Adipocyte (in vitro differentiated cells): ENCODE data around the gene BMPR1B.
"Not testable (repeated sequence)": the region's sequence is repeated elsewhere in the genome, so short reads cannot be mapped to it uniquely, and the experiment has no call there.

Experiments used
- DNase-seq: peaks from one replicate; pipeline ENCODE4 v3.0.0-alpha.2; 2015; ENCODE audit warnings: low read depth
- H3K27me3 ChIP-seq: replicated peaks from 2 replicates; pipeline ENCODE4 v1.7.0; 2013; ENCODE audit warnings: mild to moderate bottlenecking, low read length, moderate library complexity; ENCODE audit not compliant: control insufficient read depth, insufficient read depth
- H3K36me3 ChIP-seq: 2 replicates; pipeline ENCODE4 v1.7.0; 2013; ENCODE audit warnings: low read length, mild to moderate bottlenecking, moderate library complexity; ENCODE audit not compliant: control insufficient read depth, insufficient read depth, severe bottlenecking
- H3K4me1 ChIP-seq: 2 replicates; pipeline ENCODE4 v1.7.0; 2013; ENCODE audit warnings: mild to moderate bottlenecking, low read length, moderate library complexity; ENCODE audit not compliant: control insufficient read depth, insufficient read depth
- H3K4me3 ChIP-seq: 2 replicates; pipeline ENCODE4 v1.7.0; 2013; ENCODE audit warnings: mild to moderate bottlenecking, low read length, moderate library complexity
- H3K9ac ChIP-seq: 2 replicates; pipeline ENCODE4 v1.7.0; 2013; ENCODE audit warnings: mild to moderate bottlenecking, low read length, moderate library complexity
- H3K9me3 ChIP-seq: 2 replicates; pipeline ENCODE4 v1.7.0; 2013; ENCODE audit warnings: mild to moderate bottlenecking, low read length, moderate library complexity; ENCODE audit not compliant: control insufficient read depth

Gene BMPR1B

DNA sequence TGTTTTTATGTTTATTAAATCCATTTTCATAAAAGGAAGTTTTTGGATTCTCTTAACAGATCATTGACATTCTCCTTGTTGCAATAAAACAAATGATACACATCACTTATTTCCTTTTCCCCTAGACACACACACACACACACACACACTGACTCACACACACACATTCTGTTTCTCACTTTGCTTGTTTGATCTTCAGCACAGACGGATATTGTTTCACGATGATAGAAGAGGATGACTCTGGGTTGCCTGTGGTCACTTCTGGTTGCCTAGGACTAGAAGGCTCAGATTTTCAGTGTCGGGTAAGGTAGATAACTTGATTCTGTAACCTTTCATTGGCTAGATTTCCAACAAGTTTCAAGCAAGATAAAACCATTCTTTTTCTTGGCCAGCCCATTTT, 356.8 kb downstream of the BMPR1B start:
- Histone ChIP-seq H3K9me3 (no peaks in the 10 kb centered on the region), H3K9ac (no peak overlapping the region), H3K27me3 (no peaks in the 10 kb centered on the region), H3K4me1 (no peaks in the 10 kb centered on the region), H3K4me3 (no peak overlapping the region), H3K36me3 (no peaks in the 10 kb centered on the region)
- no peak for DNase-seq

DNA sequence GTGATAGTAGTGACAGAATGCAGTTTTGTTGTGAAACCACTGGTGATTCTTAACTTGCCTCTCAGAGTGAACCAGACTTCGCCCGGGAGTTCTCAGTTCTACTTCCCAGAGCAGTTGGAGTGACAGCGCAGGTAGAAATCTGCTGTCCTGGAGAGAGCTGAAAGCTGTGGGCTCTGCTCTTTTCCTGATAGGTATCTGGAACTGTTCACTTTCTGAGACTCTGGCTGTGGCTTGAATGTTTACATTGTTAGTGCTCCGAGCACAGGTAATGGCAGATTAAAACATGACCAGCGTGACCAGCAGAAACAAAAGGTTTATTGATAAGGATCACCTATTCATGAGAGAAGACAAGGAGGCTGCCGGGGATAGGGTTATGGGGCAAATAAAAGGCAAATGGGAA, 360.7 kb downstream of the BMPR1B start:
- Histone ChIP-seq H3K9ac (no peak overlapping the region), H3K4me3 (no peak overlapping the region), H3K4me1 (no peaks in the 10 kb centered on the region), H3K9me3 (no peaks in the 10 kb centered on the region), H3K27me3 (no peaks in the 10 kb centered on the region), H3K36me3 (no peaks in the 10 kb centered on the region)
- no peak for DNase-seq

DNA sequence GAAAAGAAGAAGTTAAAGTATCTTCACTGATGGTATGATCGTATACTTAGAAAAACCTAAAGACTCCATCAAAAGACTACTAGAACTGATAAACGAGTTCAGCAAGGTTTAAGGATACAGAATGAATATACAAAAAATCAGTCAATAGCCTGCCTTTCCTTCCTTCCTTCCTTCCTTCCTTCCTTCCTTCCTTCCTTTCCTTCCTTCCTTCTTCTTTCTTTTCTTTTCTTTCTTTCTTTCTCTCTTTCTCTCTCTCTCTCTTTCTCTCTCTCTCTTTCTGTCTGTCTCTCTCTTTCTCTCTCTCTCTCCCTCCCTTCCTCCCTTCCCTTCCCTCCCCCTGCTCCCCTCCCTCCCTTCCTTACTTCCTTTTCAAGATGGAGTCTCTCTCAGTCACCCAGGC, 362.7 kb downstream of the BMPR1B start:
- H3K4me3 ChIP-seq = no peak overlapping the region
- DNase-seq = no peak
- no peaks in the 10 kb centered on the region for H3K27me3 ChIP-seq
- no peaks in the 10 kb centered on the region for H3K36me3 ChIP-seq
- H3K9ac ChIP-seq = no peak overlapping the region
- H3K9me3 ChIP-seq = no peaks in the 10 kb centered on the region
- H3K4me1 ChIP-seq = no peaks in the 10 kb centered on the region

DNA sequence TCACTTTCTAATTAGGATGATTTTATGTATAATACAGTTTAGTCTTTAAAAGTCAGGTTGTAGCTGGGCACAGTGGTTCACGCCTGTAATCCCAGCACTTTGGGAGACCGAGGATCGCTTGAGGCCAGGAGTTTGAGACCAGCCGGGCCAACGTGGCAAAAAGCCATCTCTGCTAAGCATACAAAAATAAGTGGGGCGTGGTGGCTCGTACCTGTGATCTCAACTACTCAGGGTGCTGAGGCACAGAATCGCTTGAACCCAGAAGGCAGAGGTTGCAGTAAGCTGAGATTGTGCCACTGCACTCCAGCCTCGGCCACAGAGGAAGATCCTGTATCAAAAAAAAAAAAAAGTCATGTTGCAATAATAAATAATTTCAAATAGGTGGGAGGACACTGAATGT, 364.2 kb downstream of the BMPR1B start:
- H3K4me3 ChIP-seq = no peak overlapping the region
- H3K27me3 ChIP-seq = no peaks in the 10 kb centered on the region
- H3K9ac ChIP-seq = no peak overlapping the region
- no peaks in the 10 kb centered on the region for H3K9me3 ChIP-seq
- no peaks in the 10 kb centered on the region for H3K36me3 ChIP-seq
- H3K4me1 ChIP-seq = no peaks in the 10 kb centered on the region
- no peak for DNase-seq

DNA sequence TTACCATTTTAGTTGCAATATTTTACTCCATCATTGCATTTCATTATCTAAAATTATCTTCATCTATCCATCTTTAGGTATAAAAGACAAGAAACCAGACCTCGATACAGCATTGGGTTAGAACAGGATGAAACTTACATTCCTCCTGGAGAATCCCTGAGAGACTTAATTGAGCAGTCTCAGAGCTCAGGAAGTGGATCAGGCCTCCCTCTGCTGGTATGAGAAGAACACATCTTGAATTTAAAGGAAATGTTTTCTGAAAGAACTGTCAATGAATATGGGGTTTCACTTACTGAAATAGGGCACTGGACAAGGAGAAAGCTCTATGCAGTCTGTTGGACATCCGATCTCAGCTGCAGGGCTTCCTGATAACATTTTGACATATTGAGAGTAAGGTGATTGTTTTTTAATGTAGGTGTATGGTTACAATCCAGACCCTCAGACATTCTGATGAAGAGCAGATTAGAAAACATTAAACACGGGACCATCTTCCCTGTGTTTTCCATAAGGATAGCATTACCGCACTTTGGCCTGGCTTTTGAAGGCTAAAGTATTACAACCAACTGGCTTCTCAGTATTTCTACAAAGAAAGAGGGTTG, 367.2 kb downstream of the BMPR1B start:
- DNase-seq = peak; percentile 88
- no peaks in the 10 kb centered on the region for H3K9me3 ChIP-seq

DNA sequence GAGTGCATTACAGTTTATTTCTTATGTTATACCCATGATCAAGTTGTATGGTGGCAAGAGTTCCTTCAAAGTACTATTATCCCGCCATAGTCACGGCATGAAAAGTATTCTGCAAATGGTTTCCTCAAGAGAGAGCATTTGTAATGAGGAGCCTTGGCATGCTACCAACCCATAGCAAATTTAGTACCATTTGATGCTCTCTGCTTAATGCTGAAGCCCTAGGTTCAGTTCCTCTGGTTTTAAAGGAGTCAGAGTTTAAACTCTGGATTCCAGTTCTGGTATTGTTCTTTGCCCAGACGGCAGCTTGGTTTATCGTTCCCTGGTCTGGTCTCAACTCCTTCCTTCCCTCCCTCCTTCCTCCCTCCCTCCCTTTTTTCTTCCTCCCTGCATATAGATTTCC, 371.3 kb downstream of the BMPR1B start:
- DNase-seq = no peak
- peak overlapping the region; percentile 67 for H3K4me3 ChIP-seq
- H3K9me3 ChIP-seq = no peaks in the 10 kb centered on the region
- H3K36me3 ChIP-seq = no peaks in the 10 kb centered on the region
- H3K4me1 ChIP-seq = peaks cover 16% of the 10 kb centered on the region
- H3K9ac ChIP-seq = no peak overlapping the region
- no peaks in the 10 kb centered on the region for H3K27me3 ChIP-seq

More for the DNA sequence above, 367.2 kb downstream of the BMPR1B start:
- no peak overlapping the region for H3K4me3 ChIP-seq
- no peaks in the 10 kb centered on the region for H3K27me3 ChIP-seq
- no peaks in the 10 kb centered on the region for H3K36me3 ChIP-seq
- H3K9ac ChIP-seq = no peak overlapping the region
- peaks cover 12% of the 10 kb centered on the region for H3K4me1 ChIP-seq

DNA sequence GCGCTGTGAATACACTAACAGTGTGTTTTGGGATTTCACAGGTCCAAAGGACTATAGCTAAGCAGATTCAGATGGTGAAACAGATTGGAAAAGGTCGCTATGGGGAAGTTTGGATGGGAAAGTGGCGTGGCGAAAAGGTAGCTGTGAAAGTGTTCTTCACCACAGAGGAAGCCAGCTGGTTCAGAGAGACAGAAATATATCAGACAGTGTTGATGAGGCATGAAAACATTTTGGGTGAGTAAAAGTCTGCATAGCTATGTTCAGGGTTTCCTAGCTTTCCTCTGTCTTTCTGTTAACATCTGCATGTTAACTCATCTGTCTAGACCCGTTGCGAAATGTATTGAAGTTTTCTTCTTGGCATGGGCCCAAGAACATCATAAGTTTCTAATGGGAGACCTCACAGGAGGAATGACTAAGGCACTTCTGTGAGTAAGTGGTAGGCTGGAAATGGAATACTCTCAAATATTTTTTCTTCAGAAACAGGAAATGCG, 372.1 kb downstream of the BMPR1B start:
- peaks cover 16% of the 10 kb centered on the region for H3K4me1 ChIP-seq
- peak; percentile 99 for DNase-seq
- H3K4me3 ChIP-seq = peak overlapping the region; percentile 67
- no peak overlapping the region for H3K9ac ChIP-seq
- no peaks in the 10 kb centered on the region for H3K36me3 ChIP-seq
- H3K9me3 ChIP-seq = no peaks in the 10 kb centered on the region
- no peaks in the 10 kb centered on the region for H3K27me3 ChIP-seq

DNA sequence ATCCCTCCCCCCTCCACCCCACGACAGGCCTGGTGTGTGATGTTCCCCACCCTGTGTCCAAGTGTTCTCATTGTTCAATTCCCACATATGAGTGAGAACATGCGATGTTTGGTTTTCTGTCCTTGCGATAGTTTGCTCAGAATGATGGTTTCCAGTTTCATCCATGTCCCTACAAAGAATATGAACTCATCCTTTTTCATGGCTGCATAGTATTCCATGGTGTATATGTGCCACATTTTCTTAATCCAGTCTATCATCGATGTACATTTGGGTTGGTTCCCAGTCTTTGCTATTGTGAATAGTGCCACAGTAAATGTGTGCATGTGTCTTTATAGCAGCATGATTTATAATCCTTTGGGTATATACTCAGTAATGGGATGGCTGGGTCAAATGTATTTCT, 376.3 kb downstream of the BMPR1B start:
- H3K36me3 ChIP-seq, H3K27me3 ChIP-seq, H3K9me3 ChIP-seq, H3K9ac ChIP-seq, H3K4me3 ChIP-seq, DNase-seq: not testable (repeated sequence)
- H3K4me1 ChIP-seq = peaks cover 13% of the 10 kb centered on the region

DNA sequence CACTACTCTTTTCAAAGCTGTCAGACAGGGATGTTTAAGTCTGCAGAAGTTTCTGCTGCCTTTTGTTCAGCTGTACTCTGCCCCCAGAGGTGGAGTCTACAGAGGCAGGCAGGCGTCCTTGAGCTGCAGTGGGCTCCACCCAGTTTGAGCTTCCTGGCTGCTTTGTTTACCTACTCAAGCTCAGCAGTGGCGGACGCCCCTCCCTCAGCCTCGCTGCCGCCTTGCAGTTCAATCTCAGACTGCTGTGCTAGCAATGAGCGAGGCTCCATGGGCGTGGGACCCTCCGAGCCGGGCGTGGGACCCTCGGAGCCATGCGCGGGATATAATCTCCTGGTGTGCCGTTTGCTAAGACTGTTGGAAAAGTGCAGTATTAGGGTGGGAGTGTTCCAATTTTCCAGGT, 381.7 kb downstream of the BMPR1B start:
- H3K4me3 ChIP-seq, H3K9me3 ChIP-seq, H3K9ac ChIP-seq, H3K4me1 ChIP-seq, H3K36me3 ChIP-seq, DNase-seq, H3K27me3 ChIP-seq: not testable (repeated sequence)

DNA sequence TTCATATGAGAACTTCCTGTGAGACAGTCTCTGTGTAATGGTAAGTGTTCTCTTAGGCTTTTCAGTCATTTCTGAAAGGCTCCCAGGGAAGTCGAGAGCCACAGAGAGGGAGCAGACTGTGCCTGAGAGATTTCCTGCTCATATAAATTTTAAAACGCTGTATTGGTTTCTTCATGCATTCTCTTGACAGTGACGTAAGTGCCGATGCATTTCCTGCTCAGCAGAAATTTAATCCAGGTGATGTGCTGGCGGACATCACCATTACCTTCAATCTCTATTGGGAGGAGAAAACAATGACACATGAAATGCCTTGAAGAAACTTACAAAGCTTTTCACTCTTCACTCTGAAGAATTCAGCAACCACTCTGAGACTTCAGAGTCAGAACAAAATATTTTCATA, 383.6 kb downstream of the BMPR1B start:
- no peaks in the 10 kb centered on the region for H3K4me1 ChIP-seq
- H3K9me3 ChIP-seq = no peaks in the 10 kb centered on the region
- H3K27me3 ChIP-seq = no peaks in the 10 kb centered on the region
- H3K9ac ChIP-seq = no peak overlapping the region
- H3K4me3 ChIP-seq = no peak overlapping the region
- DNase-seq = no peak
- no peaks in the 10 kb centered on the region for H3K36me3 ChIP-seq

DNA sequence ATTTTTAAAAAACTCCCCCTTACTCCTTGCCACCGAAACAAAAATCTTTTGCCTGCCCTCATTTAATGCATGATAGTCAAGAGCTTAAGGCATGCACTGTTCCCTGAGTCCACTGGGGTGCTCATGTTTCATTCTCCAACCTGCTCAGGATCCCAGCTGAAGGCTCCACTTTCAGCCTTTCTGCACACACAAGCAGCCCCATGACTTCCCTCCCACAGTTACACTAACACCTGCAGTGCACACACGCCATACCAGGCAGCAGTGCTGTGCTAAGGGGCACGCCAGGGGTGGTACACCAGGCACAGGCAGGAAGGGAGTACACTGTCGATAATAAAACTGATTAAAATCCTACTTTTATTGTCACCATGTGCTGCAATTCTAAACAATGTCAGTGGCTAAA, 385.2 kb downstream of the BMPR1B start:
- H3K9me3 ChIP-seq = no peaks in the 10 kb centered on the region
- DNase-seq = no peak
- no peaks in the 10 kb centered on the region for H3K36me3 ChIP-seq
- no peak overlapping the region for H3K9ac ChIP-seq
- H3K4me1 ChIP-seq = no peaks in the 10 kb centered on the region
- H3K4me3 ChIP-seq = no peak overlapping the region
- no peaks in the 10 kb centered on the region for H3K27me3 ChIP-seq

DNA sequence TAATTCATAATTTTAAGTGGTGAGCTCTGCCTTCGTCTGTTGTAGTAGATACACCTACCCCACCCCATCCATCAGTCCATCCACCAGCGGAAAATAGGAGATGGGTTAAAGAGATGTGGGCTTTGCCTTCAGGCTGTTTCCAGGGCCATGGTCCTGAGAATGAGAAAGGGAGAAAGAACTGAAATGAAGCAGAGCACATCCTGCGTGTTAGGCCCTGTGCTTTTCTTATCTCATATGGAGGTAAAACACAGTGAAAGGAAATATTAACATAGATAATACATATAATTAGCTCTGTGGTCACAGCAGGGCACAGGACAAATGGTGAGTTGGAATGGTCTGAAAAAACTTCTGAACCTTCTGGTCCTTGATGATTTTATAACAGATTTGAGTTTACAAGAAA, 393.5 kb downstream of the BMPR1B start:
- no peak overlapping the region for H3K4me3 ChIP-seq
- no peaks in the 10 kb centered on the region for H3K27me3 ChIP-seq
- no peak for DNase-seq
- H3K9me3 ChIP-seq = no peaks in the 10 kb centered on the region
- peaks cover 4% of the 10 kb centered on the region for H3K4me1 ChIP-seq
- no peaks in the 10 kb centered on the region for H3K36me3 ChIP-seq
- no peak overlapping the region for H3K9ac ChIP-seq
